Measurements from ENCODE around the gene ESR1. TPM values are rescaled to one million over a fixed set of nuclear protein-coding genes. Genes with fewer than 3 reads are reported as not detected.
A peak's percentile ranks its signal among the peaks of the same experiment; 100 is the strongest.
"Not testable (repeated sequence)": the region's sequence is repeated elsewhere in the genome, so short reads cannot be mapped to it uniquely, and the experiment has no call there.

Gene ESR1
- polyA plus RNA-seq, 1 donor = 0.63 TPM

DNA sequence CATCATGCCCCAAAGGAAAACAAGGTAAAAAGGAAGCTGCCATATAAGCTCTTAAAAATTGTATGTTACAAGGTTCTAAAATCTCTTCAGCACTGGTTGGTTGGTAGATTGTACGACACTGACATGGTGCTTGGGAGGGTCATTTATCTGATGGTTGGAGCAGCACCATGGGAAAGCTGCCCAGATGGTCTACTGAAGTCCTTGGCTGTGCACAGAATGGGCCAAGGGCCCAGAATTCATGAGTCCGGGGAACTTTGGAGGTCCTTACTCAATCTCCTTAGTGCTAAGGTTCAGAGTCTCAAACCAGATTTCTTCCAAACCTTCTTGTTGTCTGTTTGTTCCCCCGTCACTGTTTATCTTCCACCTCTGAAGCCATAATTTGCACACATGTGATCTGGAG lies 314.4 kb downstream of the ESR1 start:
- Histone ChIP-seq H3K27ac (ENCODE audit: low read length) (no peak overlapping the region), H3K27me3 (ENCODE audit: control insufficient read depth, insufficient read depth, low read length) (no peaks in the 10 kb centered on the region), H3K9me3 (ENCODE audit: control insufficient read depth, low read depth, low read length) (no peaks in the 10 kb centered on the region), H3K4me1 (ENCODE audit: control insufficient read depth, insufficient read depth, low read length) (no peaks in the 10 kb centered on the region), H3K36me3 (ENCODE audit: control insufficient read depth, insufficient read depth, low read length) (peaks cover 23% of the 10 kb centered on the region), H3K4me3 (ENCODE audit: low read length) (no peak overlapping the region)
- no CpG with 5 or more reads among the region's 3 CpGs for WGBS (ENCODE audit: insufficient coverage, low lambda C conversion rate)
- no peak for DNase-seq

DNA sequence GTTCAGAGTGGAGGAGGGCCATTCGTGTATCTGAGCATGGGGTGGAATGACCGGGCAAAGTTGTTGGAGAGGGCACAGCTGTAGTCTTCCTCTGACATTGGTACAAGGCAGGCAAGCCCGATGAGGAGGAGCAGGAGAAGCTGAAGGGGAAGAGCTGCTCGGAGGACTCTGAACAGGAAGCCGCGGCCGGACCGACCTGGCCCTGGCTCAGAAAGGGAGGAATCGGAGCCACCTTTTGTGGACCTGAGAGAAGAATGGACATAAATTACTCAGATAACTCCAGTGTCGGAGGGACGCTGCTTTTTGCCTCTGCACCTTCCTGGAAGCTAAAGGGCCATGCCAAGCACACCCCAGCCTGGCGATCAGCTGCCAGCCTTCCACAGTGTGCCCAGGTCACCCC lies 315.0 kb downstream of the ESR1 start:
- WGBS (ENCODE audit: insufficient coverage, low lambda C conversion rate) = 100% methylated on average over 1 of the region's 12 CpGs

GRCh38 chr6:152123076-152123475 lies 315.6 kb downstream of the ESR1 start:
- Histone ChIP-seq H3K36me3 (ENCODE audit: control insufficient read depth, insufficient read depth, low read length) (peaks cover 23% of the 10 kb centered on the region), H3K27me3 (ENCODE audit: control insufficient read depth, insufficient read depth, low read length) (no peaks in the 10 kb centered on the region), H3K4me1 (ENCODE audit: control insufficient read depth, insufficient read depth, low read length) (no peaks in the 10 kb centered on the region), H3K4me3 (ENCODE audit: low read length) (no peak overlapping the region), H3K27ac (ENCODE audit: low read length) (no peak overlapping the region), H3K9me3 (ENCODE audit: control insufficient read depth, low read depth, low read length) (no peaks in the 10 kb centered on the region)
- DNase-seq = no peak
- WGBS (ENCODE audit: insufficient coverage, low lambda C conversion rate) = no CpG with 5 or more reads among the region's 3 CpGs

More for the DNA sequence above, 315.0 kb downstream of the ESR1 start:
- Histone ChIP-seq H3K9me3 (ENCODE audit: control insufficient read depth, low read depth, low read length) (no peaks in the 10 kb centered on the region), H3K36me3 (ENCODE audit: control insufficient read depth, insufficient read depth, low read length) (peaks cover 23% of the 10 kb centered on the region), H3K27me3 (ENCODE audit: control insufficient read depth, insufficient read depth, low read length) (no peaks in the 10 kb centered on the region), H3K27ac (ENCODE audit: low read length) (no peak overlapping the region), H3K4me3 (ENCODE audit: low read length) (no peak overlapping the region), H3K4me1 (ENCODE audit: control insufficient read depth, insufficient read depth, low read length) (no peaks in the 10 kb centered on the region)
- DNase-seq = no peak

DNA sequence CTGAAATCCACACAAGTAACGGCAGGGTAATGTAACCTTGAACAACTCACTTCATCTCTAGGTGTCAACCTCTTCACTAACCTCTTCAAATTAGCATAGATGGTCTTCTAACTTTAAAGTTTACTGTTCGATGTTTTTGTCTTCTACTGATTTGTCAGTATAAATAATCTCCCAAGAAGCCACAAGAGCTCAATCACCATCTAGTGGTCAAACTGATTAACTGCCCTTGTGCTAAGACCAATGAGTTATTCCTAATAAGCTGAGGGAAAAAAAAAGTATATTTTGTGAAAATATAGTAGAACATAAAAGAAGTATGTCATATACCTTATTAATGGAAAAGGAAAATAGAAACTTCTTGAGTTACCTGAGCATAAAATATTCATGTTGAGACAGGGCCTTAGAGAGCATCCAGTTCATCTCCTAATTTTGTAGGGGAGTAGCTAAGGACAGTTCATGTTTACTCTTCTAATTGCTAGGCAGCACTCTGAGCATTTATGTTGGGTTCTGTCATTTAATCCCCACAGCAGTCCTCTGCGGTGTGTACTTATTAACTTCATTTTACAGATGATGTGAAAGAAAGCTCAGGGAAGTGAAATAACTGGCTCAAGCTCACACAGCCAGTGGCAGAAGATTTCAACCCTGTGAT lies 317.1 kb downstream of the ESR1 start:
- no peak overlapping the region for H3K4me3 ChIP-seq (ENCODE audit: low read length)
- H3K36me3 ChIP-seq (ENCODE audit: control insufficient read depth, insufficient read depth, low read length) = peaks cover 27% of the 10 kb centered on the region
- H3K27ac ChIP-seq (ENCODE audit: low read length) = no peak overlapping the region
- WGBS (ENCODE audit: insufficient coverage, low lambda C conversion rate) = no CpG with 5 or more reads among the region's 3 CpGs
- no peaks in the 10 kb centered on the region for H3K4me1 ChIP-seq (ENCODE audit: control insufficient read depth, insufficient read depth, low read length)
- H3K9me3 ChIP-seq (ENCODE audit: control insufficient read depth, low read depth, low read length) = no peaks in the 10 kb centered on the region
- DNase-seq = no peak
- H3K27me3 ChIP-seq (ENCODE audit: control insufficient read depth, insufficient read depth, low read length) = no peaks in the 10 kb centered on the region

GRCh38 chr6:152127432-152128165 lies 320.1 kb downstream of the ESR1 start:
- no peak overlapping the region for H3K4me3 ChIP-seq (ENCODE audit: low read length)
- 100% methylated on average over 1 of the region's 8 CpGs for WGBS (ENCODE audit: insufficient coverage, low lambda C conversion rate)
- H3K27me3 ChIP-seq (ENCODE audit: control insufficient read depth, insufficient read depth, low read length) = no peaks in the 10 kb centered on the region

GRCh38 chr6:152129691-152130151 lies 322.2 kb downstream of the ESR1 start:
- Histone ChIP-seq H3K9me3 (ENCODE audit: control insufficient read depth, low read depth, low read length) (no peaks in the 10 kb centered on the region), H3K27me3 (ENCODE audit: control insufficient read depth, insufficient read depth, low read length) (no peaks in the 10 kb centered on the region), H3K36me3 (ENCODE audit: control insufficient read depth, insufficient read depth, low read length) (peaks cover 25% of the 10 kb centered on the region), H3K4me3 (ENCODE audit: low read length) (no peak overlapping the region), H3K27ac (ENCODE audit: low read length) (no peak overlapping the region), H3K4me1 (ENCODE audit: control insufficient read depth, insufficient read depth, low read length) (no peaks in the 10 kb centered on the region)
- DNase-seq = peak in 1 of 2 donors; percentile 31
- WGBS (ENCODE audit: insufficient coverage, low lambda C conversion rate) = 77% methylated on average over 2 of the region's 9 CpGs

More at GRCh38 chr6:152127432-152128165, 320.1 kb downstream of the ESR1 start:
- peaks cover 18% of the 10 kb centered on the region for H3K36me3 ChIP-seq (ENCODE audit: control insufficient read depth, insufficient read depth, low read length)
- no peak overlapping the region for H3K27ac ChIP-seq (ENCODE audit: low read length)
- H3K9me3 ChIP-seq (ENCODE audit: control insufficient read depth, low read depth, low read length) = no peaks in the 10 kb centered on the region
- no peaks in the 10 kb centered on the region for H3K4me1 ChIP-seq (ENCODE audit: control insufficient read depth, insufficient read depth, low read length)
- no peak for DNase-seq

DNA sequence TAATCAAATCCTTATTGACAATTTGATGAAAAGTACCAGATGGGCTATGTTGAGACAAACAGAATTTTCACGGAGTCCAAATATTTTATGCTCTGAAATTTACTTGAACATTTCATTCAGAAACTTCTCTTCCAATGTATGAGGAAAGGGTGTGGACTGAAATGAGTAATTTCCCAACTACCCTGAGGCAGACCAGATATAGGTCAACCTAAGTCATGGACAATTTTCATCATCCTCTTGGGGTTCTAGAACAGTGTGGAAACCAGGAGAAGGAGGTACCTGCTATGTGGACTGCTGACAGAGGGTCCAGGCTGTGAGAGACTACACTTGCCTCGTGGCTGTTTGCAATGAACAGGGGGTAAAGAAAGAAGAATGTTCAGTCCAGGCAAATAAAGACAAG lies 323.0 kb downstream of the ESR1 start:
- DNase-seq = no peak
- H3K4me1 ChIP-seq (ENCODE audit: control insufficient read depth, insufficient read depth, low read length) = no peaks in the 10 kb centered on the region
- no peaks in the 10 kb centered on the region for H3K27me3 ChIP-seq (ENCODE audit: control insufficient read depth, insufficient read depth, low read length)
- no peak overlapping the region for H3K27ac ChIP-seq (ENCODE audit: low read length)
- WGBS (ENCODE audit: insufficient coverage, low lambda C conversion rate) = 80% methylated on average over 1 of the region's 2 CpGs
- no peak overlapping the region for H3K4me3 ChIP-seq (ENCODE audit: low read length)
- H3K9me3 ChIP-seq (ENCODE audit: control insufficient read depth, low read depth, low read length) = no peaks in the 10 kb centered on the region
- peaks cover 28% of the 10 kb centered on the region for H3K36me3 ChIP-seq (ENCODE audit: control insufficient read depth, insufficient read depth, low read length)

DNA sequence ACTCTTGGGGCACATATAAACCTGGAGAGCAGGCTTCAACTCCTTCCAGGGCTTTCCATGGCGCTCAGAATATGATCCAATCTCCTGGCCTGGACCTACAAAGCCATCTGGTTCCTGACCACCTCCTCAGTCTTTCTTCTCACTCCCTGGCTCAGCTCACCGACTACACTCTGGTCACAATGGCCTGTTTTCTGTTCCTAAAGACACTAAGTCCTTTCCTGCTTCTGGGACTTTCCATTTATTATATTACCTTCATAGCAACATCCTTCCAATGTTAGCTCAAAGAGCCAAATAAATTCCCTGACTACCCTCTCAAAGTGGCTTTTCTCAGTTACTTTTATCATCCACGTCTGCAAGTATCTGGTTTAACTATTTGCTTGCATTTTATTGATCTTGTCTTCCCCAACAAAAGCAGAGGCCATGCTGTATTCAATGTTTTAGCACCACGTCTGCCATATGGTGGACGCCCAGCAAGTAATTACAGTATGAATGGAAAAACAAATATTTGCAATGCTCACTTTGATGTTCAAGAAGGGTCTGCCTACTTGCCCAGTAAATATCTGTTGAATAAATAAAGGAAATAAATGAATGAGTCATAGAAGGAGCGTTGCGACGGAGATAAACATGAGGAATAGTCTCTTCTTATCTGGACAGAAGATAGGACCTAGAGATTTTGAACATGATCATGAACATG lies 328.4 kb downstream of the ESR1 start:
- peak in 1 of 2 donors; percentile 42 for DNase-seq
- Histone ChIP-seq H3K27me3 (ENCODE audit: control insufficient read depth, insufficient read depth, low read length) (no peaks in the 10 kb centered on the region), H3K4me3 (ENCODE audit: low read length) (no peak overlapping the region), H3K27ac (ENCODE audit: low read length) (no peak overlapping the region), H3K9me3 (ENCODE audit: control insufficient read depth, low read depth, low read length) (no peaks in the 10 kb centered on the region), H3K36me3 (ENCODE audit: control insufficient read depth, insufficient read depth, low read length) (peaks cover 43% of the 10 kb centered on the region), H3K4me1 (ENCODE audit: control insufficient read depth, insufficient read depth, low read length) (no peaks in the 10 kb centered on the region)
- WGBS (ENCODE audit: insufficient coverage, low lambda C conversion rate) = 62% methylated on average over 3 of the region's 8 CpGs

- 100% methylated on average over 1 of the region's 8 CpGs for WGBS (ENCODE audit: insufficient coverage, low lambda C conversion rate)
- Histone ChIP-seq H3K27ac (ENCODE audit: low read length) (no peak overlapping the region), H3K27me3 (ENCODE audit: control insufficient read depth, insufficient read depth, low read length) (no peaks in the 10 kb centered on the region), H3K9me3 (ENCODE audit: control insufficient read depth, low read depth, low read length) (no peaks in the 10 kb centered on the region), H3K4me3 (ENCODE audit: low read length) (no peak overlapping the region), H3K4me1 (ENCODE audit: control insufficient read depth, insufficient read depth, low read length) (no peaks in the 10 kb centered on the region), H3K36me3 (ENCODE audit: control insufficient read depth, insufficient read depth, low read length) (peaks cover 44% of the 10 kb centered on the region)
- DNase-seq = no peak
Observed at GRCh38 chr6:152136449-152136825, 329.0 kb downstream of the ESR1 start.

GRCh38 chr6:152138344-152138743 lies 330.9 kb downstream of the ESR1 start:
- not testable (repeated sequence) for DNase-seq; H3K4me1 ChIP-seq (ENCODE audit: control insufficient read depth, insufficient read depth, low read length); H3K27me3 ChIP-seq (ENCODE audit: control insufficient read depth, insufficient read depth, low read length); H3K27ac ChIP-seq (ENCODE audit: low read length); H3K4me3 ChIP-seq (ENCODE audit: low read length); H3K9me3 ChIP-seq (ENCODE audit: control insufficient read depth, low read depth, low read length)
- peaks cover 29% of the 10 kb centered on the region for H3K36me3 ChIP-seq (ENCODE audit: control insufficient read depth, insufficient read depth, low read length)
- WGBS (ENCODE audit: insufficient coverage, low lambda C conversion rate) = no CpG with 5 or more reads among the region's 6 CpGs
